HL-60 (cell line): ENCODE results near the gene TSPAN6.

Experiments
- POLR2AphosphoS5 ChIP-seq: IDR thresholded peaks from 2 replicates; pipeline ENCODE4 v1.6.1; 2012; ENCODE audit warnings: low read depth
- SPI1 ChIP-seq: IDR thresholded peaks from 2 replicates; pipeline ENCODE4 v1.6.1; 2012; ENCODE audit warnings: low read depth, mild to moderate bottlenecking, borderline replicate concordance
- TF ChIP-seq, protein P1 (sequence below): IDR thresholded peaks from one replicate; pipeline ENCODE4 v1.5.1; 2011; ENCODE audit warnings: low read length, control low read depth, inconsistent platforms; ENCODE audit not compliant: insufficient read depth

DNA sequence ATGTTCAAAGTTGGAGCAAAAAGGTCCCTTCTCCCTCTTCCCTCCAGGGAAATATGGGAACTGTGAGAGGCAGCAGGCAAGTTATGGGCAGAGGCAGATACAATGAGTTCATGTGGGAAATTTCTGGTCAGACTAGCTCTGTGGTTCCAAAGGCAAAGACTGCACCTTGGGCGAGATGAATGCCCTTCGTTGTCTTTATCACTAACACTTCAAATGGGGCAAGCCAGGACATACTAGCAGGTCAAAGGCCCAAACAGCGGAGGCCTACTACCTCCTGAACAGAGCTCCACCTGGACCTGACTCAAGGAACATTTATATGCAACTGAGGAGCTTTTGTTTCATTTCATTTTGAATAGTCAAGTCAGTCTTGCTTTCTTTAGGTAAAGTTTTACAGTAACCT, 36.4 kb upstream of the TSPAN6 start:
- TF ChIP-seq, protein P1, sequence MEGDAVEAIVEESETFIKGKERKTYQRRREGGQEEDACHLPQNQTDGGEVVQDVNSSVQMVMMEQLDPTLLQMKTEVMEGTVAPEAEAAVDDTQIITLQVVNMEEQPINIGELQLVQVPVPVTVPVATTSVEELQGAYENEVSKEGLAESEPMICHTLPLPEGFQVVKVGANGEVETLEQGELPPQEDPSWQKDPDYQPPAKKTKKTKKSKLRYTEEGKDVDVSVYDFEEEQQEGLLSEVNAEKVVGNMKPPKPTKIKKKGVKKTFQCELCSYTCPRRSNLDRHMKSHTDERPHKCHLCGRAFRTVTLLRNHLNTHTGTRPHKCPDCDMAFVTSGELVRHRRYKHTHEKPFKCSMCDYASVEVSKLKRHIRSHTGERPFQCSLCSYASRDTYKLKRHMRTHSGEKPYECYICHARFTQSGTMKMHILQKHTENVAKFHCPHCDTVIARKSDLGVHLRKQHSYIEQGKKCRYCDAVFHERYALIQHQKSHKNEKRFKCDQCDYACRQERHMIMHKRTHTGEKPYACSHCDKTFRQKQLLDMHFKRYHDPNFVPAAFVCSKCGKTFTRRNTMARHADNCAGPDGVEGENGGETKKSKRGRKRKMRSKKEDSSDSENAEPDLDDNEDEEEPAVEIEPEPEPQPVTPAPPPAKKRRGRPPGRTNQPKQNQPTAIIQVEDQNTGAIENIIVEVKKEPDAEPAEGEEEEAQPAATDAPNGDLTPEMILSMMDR = no peak
- no peak for TF ChIP-seq POLR2AphosphoS5
- TF ChIP-seq SPI1 = no peak
